Measurements from ENCODE around the gene MCL1. TPM values are rescaled to one million over a fixed set of nuclear protein-coding genes. Genes with fewer than 3 reads are reported as not detected.

Gene MCL1
- total RNA-seq, 1 donor from 2014 or later = 208 TPM

- no peak for DNase-seq (ENCODE audit: low read depth in 2 of 2)
Observed at GRCh38 chr1:150543500-150544143, 35.8 kb downstream of the MCL1 start.

- no peak for DNase-seq (ENCODE audit: low read depth in 2 of 2)
Observed at GRCh38 chr1:150537732-150538684, 41.4 kb downstream of the MCL1 start.

GRCh38 chr1:150536836-150537731 is 42.3 kb downstream of the MCL1 start:
- DNase-seq (ENCODE audit: low read depth in 2 of 2) = no peak

- DNase-seq (ENCODE audit: low read depth in 2 of 2) = no peak
Observed at GRCh38 chr1:150535511-150536287, 43.7 kb downstream of the MCL1 start.

- no peak for DNase-seq (ENCODE audit: low read depth in 2 of 2)
Observed at GRCh38 chr1:150534002-150534401, 45.4 kb downstream of the MCL1 start.

GRCh38 chr1:150532860-150533259 is 46.5 kb downstream of the MCL1 start:
- no peak for DNase-seq (ENCODE audit: low read depth in 2 of 2)

- DNase-seq (ENCODE audit: low read depth in 2 of 2) = no peak
Observed at GRCh38 chr1:150530491-150531159, 48.8 kb downstream of the MCL1 start.

- DNase-seq (ENCODE audit: low read depth in 2 of 2) = peak; percentile 27 to 50
Observed at GRCh38 chr1:150529017-150529416, 50.4 kb downstream of the MCL1 start.

- DNase-seq (ENCODE audit: low read depth in 2 of 2) = no peak
Observed at GRCh38 chr1:150528196-150528595, 51.2 kb downstream of the MCL1 start.

GRCh38 chr1:150525348-150525747 is 54.1 kb downstream of the MCL1 start:
- no peak for DNase-seq (ENCODE audit: low read depth in 2 of 2)

Other genes starting within 250 kb of the MCL1 start
- 6.3 and 7.9 TPM in 2 replicates for gene RPRD2, start 215.5 kb downstream of the MCL1 start, total RNA-seq
- 8.7 TPM in 2 replicates for gene TARS2, start 92.2 kb downstream of the MCL1 start, total RNA-seq
- under 0.01 TPM in 2 replicates for gene ECM1, start 71.5 kb downstream of the MCL1 start, total RNA-seq
- gene FALEC, start 63.9 kb downstream of the MCL1 start, total RNA-seq = not detected in 2 replicates
- 0.20 and 0.22 TPM in 2 replicates for gene ADAMTSL4, start 30.2 kb downstream of the MCL1 start, total RNA-seq
- 66.0 and 75.2 TPM in 2 replicates for gene ENSA, start 50.0 kb upstream of the MCL1 start, total RNA-seq
- gene GOLPH3L, start 117.5 kb upstream of the MCL1 start, total RNA-seq = 9.1 and 10.0 TPM in 2 replicates
- gene HORMAD1, start 141.3 kb upstream of the MCL1 start, total RNA-seq = 0.20 TPM in 1 of 2 replicates, not detected in the other
- gene CTSS, start 186.2 kb upstream of the MCL1 start, total RNA-seq = 31.4 and 38.3 TPM in 2 replicates
- 0.60 and 0.65 TPM in 2 replicates for gene CTSK, start 228.7 kb upstream of the MCL1 start, total RNA-seq

Data from lung microvascular endothelial cell (primary cell).